Motor neuron (in vitro differentiated cells): ENCODE results near the gene PTCHD1. TPM values are rescaled to one million over a fixed set of nuclear protein-coding genes. Genes with fewer than 3 reads are reported as not detected.

Experiments used
- ATAC-seq, 8 experiments: fragments of 200-7000 bp; cut with Tn5 transposase; replicated peaks in 6 of 8; 2 replicates each; pipeline ENCODE4 v1.8.0; 2021; ENCODE audit warnings: mild to moderate bottlenecking in 8 of 8, moderate library complexity in 8 of 8
- H3K27ac ChIP-seq, 2 donors: fragments of 250-450 bp; sonication (Bioruptor Pico); 2 replicates each; pipeline ENCODE4 v1.9.0; 2021; ENCODE audit warnings: antibody characterized with exemption in 2 of 2, mild to moderate bottlenecking in 2 of 2, moderate library complexity in 1 of 2
- H3K4me1 ChIP-seq, 2 donors: fragments of 250-450 bp; sonication (Bioruptor Pico); replicated peaks in 1 of 2; 2 replicates each; pipeline ENCODE4 v1.6.1; 2021; ENCODE audit warnings: antibody characterized with exemption in 2 of 2, mild to moderate bottlenecking in 2 of 2, moderate library complexity in 1 of 2
- H3K4me3 ChIP-seq, 5 donors: fragments of 250-450 bp; sonication (Bioruptor Pico); 2 replicates each; pipeline ENCODE4 v1.9.0; 2021; ENCODE audit warnings: antibody characterized with exemption in 5 of 5, mild to moderate bottlenecking in 5 of 5, moderate library complexity in 4 of 5
- WGBS, 10 experiments: fragments of 450-650 bp; shearing (Covaris generic); methylation state at CpG; one replicate each; pipeline ENCODE4 v1.0.0; 2022; 5-methylcytosine and 5-hydroxymethylcytosine counted together
- in situ Hi-C, 9 experiments: fragments of 400-800 bp; cut with MboI; loops; one replicate each; pipeline ENCODE4 v1.15.0; 2021; ENCODE audit warnings: low sequenced_read_pairs in 9 of 9, low pct_unique_long_range_greater_than_20kb in 2 of 9; ENCODE audit not compliant: unreplicated experiment in 9 of 9
- total RNA-seq, 8 experiments: library from RNA; unstranded; fragments of 300-600 nt; gene quantifications; 2 replicates each; pipeline versions ENCODE4 v1.2.3 to v1.2.4, GENCODE V29; 2022

The PTCHD1 gene
- total RNA-seq, 8 experiments from 2014 or later = 0.04 to 6.5 (median 0.66) TPM

DNA sequence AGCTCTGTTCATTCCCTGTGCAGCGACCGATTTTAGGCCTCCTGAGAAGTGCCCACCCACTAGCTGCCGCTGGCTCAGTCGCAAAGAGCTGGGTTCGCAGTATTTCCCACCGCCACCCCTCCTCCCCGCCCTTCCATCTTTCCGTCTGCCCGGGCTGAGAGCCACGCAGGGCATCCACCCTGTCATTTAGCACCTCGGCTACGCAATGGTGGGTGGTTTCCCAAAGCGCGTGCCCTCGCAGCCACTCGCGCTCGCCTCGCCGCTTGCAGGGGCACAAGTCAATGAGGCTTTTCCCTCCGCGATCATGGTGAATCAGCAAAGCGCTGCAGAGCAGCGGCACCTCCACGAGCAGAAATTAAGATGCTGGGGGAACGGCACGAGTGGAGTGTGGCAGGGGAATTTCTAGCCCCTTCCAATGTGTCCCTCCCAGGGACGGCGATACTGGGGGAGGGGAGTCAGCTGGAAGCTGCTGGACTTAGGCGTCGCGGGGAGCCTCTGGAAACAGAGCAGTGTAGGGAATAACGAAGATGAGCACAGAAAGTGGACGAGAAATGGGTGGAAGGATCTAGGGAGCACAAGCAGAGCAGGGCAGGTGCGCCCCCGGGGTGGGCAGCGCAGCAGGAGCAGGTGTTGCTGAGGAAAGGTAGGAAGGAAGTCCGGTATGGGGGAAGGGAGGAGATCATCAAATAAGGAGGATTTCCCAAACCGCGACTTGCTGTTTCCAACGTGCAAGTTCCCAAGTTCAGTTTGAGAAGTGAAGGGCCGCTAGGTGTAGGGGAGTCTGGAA lies 2.4 kb upstream of the PTCHD1 start:
- Histone ChIP-seq H3K4me3 (peak overlapping the region; percentile 43 to 76 (median 54)), H3K27ac (no peak overlapping the region), H3K4me1 (no peaks in the 10 kb centered on the region)
- ATAC-seq = peak in 2 of 8 experiments; percentile 1 to 3
- in situ Hi-C loops = no loop called here
- WGBS, 10 experiments = 4 to 8% methylated on average over 2 to 11 of the region's 42 CpGs; no CpG with 5 or more reads in 8 of the 10 experiments

DNA sequence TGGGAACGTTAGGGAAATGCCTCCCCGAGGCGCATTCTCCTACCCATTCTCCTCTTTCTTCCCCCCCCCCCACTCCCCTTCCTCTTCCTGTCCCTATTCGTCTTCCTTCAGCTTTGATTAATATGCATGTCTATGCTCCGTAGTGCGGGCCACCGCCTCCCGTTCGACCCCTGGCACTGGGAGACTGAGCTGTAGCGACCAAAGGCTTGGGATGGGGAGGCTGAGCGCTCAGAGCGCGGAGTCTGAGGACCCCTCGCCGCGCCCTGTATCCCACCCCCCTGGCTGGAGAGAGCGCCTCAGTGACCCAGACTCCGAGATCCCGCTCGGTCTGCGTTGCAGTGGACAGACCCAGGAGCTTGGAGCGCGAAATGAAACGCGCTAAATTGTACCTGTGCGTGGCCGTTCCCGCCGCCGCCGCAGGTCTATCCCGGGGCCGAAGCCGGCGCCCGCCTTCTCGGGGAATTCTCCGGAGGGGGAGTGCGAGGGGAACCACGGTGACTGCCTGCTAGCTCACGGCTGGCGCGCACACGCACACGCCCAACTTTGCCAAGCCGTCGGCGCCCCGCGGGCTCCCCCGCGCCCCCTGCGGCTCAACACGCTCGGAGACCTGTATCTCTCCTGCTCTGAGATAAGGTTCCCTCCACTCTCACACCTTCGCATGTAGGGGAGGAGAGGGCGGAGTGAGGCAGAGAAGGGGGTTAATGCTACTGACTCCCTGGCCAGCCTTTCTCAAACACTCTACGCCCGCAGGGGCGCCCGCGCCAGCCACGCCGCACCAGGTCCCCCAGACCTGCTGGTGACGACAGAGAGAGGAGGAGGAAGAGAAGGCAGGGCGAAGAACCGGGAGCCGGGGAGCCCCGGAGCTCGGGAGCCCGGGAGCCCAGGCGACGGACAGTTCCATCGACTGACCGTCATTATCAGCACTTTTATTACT lies 1.5 kb upstream of the PTCHD1 start:
- Histone ChIP-seq H3K4me1 (no peaks in the 10 kb centered on the region), H3K4me3 (peak overlapping the region; percentile 43 to 76 (median 54)), H3K27ac (no peak overlapping the region)
- peak in 6 of 8 experiments; percentile 18 to 39 (median 28) for ATAC-seq
- WGBS, 10 experiments = 2 to 10% methylated on average over 10 to 16 of the region's 75 CpGs; no CpG with 5 or more reads in 8 of the 10 experiments
- in situ Hi-C loops = no loop called here

DNA sequence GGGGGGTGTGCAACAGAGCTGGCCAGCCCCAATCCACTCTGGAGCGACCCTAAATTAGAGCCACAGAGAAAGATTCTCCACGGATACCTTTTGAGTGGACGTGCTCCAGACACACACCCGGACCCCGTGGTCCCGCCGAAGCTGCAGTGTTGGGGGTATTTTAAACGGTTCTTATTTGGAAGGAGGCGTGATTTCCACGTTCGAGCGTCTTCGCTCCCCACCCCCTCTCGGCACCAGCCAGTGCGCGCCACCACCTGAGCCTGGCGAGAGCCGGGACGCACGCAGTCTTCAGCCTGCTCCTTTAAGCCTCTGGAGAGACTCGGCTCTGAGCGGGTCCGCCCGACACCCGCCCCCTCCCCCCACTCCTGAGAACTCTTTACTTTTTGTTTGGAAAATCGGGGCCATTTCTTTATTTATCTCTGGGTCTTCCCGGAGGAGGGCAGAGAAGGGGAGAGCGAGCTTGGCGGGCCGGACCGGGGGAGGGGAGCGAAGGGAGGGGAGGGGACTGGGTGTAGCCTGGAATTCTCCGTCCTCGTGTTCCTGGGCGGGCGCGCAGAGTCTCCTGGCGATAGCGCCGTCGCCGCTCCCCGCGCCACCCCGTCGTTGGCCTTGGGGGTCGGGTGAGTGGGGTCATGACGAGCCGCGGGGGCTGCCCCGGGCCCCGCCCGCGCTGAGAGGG lies 668 bp upstream of the PTCHD1 start:
- Histone ChIP-seq H3K27ac (no peak overlapping the region), H3K4me1 (no peaks in the 10 kb centered on the region), H3K4me3 (peak overlapping the region; percentile 43 to 76 (median 54))
- 12% methylated on average over 6 of the region's 54 CpGs; no CpG with 5 or more reads in 9 of the 10 experiments for WGBS, 10 experiments
- in situ Hi-C loops = no loop called here
- ATAC-seq = peak; percentile 56 to 73 (median 66)

DNA sequence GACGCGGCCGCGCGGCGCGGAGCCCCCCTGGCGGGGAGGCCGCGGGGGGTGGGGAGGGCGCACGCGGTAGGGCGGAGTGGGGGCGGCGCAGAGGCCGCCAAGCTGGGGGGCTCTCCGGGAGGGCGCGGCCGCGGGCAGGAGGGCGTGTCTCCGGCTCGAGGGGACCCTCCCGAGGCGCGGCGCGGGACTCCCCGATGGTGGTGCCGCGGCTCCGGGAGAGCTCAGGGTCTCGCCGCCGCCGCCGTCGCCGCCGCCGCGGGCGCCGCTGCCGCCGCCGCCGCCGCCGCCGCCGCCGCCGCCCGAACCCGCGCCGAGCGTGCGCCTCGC lies 165 bp upstream of the PTCHD1 start:
- Histone ChIP-seq H3K27ac (no peak overlapping the region), H3K4me1 (no peaks in the 10 kb centered on the region), H3K4me3 (peak overlapping the region; percentile 43 to 76 (median 54))
- no CpG with 5 or more reads among the region's 63 CpGs for WGBS, 10 experiments
- in situ Hi-C loops = no loop called here
- peak in 6 of 8 experiments; percentile 13 to 66 (median 46) for ATAC-seq

DNA sequence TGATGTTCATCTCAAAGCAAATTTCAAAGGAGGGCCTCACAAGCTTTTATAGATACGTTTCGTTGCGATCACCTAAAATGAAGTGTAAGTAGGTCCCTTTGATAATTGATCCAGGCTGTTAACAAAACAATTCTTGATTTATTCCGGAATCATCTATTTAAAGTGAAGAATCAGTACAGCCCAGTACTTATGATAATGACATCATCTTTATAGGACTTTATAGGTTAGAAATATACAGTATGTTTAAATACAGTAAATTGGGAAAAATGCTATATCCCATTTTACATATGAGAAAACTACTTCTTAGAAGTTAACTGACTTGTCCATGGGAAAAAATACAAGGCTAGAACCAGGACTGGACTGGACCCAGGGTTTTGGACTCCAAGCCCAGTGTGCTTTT lies 3.7 kb downstream of the PTCHD1 start:
- H3K4me3 ChIP-seq = no peak overlapping the region
- ATAC-seq = no peak
- H3K4me1 ChIP-seq = no peaks in the 10 kb centered on the region
- in situ Hi-C loops = no loop called here
- no peak overlapping the region for H3K27ac ChIP-seq
- 0 to 92% (median 71%) methylated on average over 1 to 4 of the region's 4 CpGs; no CpG with 5 or more reads in 5 of the 10 experiments for WGBS, 10 experiments

DNA sequence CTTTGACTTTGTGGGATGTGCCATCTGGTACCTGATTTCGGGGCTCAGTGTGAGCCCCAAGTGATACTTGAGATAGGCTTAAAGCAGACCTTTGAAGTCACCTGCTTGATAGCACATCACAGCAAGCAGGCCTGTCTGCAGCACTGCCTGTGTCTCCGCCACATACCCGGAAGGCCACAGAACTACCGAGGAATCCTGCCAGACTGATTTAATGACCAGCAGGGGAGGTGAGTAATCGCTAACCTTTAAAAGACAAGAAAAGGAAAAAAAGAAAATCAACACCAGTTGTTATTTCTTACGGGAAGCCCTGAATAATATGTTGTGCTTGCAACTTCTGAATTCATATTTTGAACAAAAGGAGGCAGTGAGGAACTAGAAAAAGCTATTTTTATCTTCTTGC lies 6.8 kb downstream of the PTCHD1 start:
- H3K4me1 ChIP-seq = no peaks in the 10 kb centered on the region
- in situ Hi-C loops = no loop called here
- peak in 5 of 8 experiments; percentile 69 to 84 (median 79) for ATAC-seq
- H3K27ac ChIP-seq = no peak overlapping the region
- 18 to 80% (median 58%) methylated on average over 1 to 6 of the region's 6 CpGs; no CpG with 5 or more reads in 5 of the 10 experiments for WGBS, 10 experiments
- no peak overlapping the region for H3K4me3 ChIP-seq

DNA sequence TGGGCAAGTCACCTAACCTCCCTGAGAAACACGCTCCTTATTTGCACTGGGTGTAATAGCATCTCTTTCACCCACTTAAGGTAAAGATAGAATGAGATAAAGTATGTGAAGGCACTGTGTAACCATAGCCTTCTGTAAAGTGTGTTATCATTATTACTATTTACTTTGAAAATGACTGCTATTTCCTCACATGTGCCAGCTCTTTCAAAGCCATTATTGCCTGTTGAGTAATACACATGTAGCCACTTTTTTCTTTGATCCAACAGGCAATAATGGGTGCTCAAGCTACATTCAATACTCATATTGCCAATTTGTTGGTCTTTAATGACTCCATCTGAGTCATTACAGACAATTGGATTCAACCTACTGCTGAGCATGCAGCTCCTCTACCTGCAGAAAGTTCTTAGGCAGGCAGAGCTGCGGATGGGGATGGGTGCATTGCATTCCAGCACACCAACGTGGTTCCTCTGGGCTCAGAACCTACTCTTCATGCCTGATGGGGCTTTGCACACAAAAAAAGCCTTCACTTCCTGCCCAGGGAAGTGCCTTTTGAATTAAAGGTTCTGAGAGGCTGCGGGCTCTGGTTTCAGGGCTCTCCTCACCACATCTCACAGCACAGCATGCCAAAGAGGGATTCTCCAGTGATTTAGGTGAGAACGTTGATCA lies 9.7 kb downstream of the PTCHD1 start:
- Histone ChIP-seq H3K4me3 (no peak overlapping the region), H3K4me1 (no peaks in the 10 kb centered on the region), H3K27ac (no peak overlapping the region)
- in situ Hi-C loops = no loop called here
- no peak for ATAC-seq
- WGBS, 10 experiments = 13 to 50% (median 44%) methylated on average over 1 to 2 of the region's 5 CpGs; no CpG with 5 or more reads in 7 of the 10 experiments

DNA sequence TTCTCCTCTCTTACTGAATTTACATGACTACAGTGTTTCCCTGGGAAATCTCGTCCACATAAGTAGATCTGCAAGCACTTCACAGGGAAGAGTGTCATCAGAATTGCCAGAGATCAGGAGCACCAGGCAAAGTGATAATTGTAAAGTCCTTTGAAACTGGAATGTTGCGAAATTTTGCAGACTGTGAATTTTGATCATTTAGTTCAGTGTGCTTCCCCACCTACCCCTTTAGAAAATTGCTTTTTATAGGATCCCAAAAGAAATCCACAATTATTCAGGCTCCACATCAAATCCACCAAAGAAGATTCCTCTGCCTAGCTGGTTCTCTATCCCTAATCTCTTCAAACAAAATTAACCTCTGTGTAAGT lies 10.2 kb downstream of the PTCHD1 start:
- ATAC-seq = no peak
- H3K27ac ChIP-seq = no peak overlapping the region
- WGBS, 10 experiments = 0 to 100% (median 40%) methylated on average over 1 to 2 of the region's 2 CpGs; no CpG with 5 or more reads in 5 of the 10 experiments
- H3K4me3 ChIP-seq = no peak overlapping the region
- in situ Hi-C loops = no loop called here
- no peaks in the 10 kb centered on the region for H3K4me1 ChIP-seq

DNA sequence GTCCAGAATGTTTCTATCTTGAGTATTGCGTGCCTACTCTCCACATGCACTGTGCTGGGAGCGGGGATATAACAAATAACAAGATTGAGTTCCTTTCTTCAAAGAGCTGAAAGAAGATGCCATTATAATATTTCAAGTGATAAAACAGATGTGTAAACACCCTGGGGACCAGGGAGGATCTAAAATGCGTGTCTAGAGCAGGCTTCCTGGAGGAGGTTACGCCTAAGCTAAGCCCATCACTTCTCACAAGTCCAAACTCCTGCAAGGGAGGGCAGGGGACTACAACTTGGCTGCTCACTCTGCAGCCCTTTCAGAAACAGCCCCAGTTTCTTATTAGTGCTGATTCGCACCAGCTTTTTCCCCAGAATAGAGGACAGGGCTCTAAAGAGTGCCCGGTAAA lies 21.5 kb downstream of the PTCHD1 start:
- 10 to 100% (median 93%) methylated on average over 2 to 4 of the region's 6 CpGs; no CpG with 5 or more reads in 4 of the 10 experiments for WGBS, 10 experiments
- in situ Hi-C loops = no loop called here
- ATAC-seq = peak in 3 of 8 experiments; percentile 48 to 98 (median 63)
- Histone ChIP-seq H3K27ac (no peak overlapping the region), H3K4me1 (no peaks in the 10 kb centered on the region), H3K4me3 (no peak overlapping the region)

DNA sequence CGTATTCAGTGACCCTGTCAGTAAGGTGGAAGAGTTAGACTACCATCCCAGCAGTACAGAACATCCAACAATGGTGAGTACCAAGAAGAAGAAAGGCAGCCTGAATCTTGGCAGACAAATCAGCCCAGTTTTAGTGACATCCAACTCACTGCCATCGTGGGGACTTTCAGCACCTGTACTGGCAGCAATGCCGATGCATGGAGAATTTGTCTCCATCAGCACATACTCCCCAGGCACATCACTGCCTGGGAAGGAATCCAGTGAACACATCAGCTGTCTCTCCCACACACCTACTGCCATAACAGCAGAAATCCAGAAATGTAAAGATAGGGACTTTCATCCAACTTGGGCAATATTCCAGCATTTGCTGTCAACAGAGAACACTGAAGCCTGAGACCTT lies 29.8 kb downstream of the PTCHD1 start:
- no peaks in the 10 kb centered on the region for H3K4me1 ChIP-seq
- ATAC-seq = no peak
- no peak overlapping the region for H3K27ac ChIP-seq
- in situ Hi-C loops = no loop called here
- no peak overlapping the region for H3K4me3 ChIP-seq
- 73 to 100% methylated on average over 2 of the region's 3 CpGs; no CpG with 5 or more reads in 8 of the 10 experiments for WGBS, 10 experiments

DNA sequence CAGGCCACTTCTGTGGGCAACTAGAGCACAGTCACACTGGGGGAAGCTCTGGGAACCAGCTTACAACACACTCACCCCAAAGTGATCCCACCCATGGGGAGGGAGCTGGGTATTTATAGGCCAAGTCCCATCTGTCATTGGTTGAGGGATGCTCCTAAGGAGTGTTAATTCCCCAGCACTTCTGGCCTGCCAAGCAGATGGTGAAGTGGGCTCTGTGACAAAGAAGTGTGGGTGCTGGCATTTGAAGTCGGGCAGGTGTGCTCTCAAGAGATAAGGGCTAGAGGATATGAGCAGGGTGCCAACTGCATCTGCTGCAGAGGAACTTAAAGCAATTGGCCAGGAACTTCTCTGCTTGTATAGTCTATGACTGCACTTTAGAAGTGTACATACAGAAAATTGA lies 30.9 kb downstream of the PTCHD1 start:
- H3K27ac ChIP-seq = no peak overlapping the region
- WGBS, 10 experiments = 43% methylated on average over 1 of the region's 1 CpG; no CpG with 5 or more reads in 9 of the 10 experiments
- H3K4me1 ChIP-seq = no peaks in the 10 kb centered on the region
- in situ Hi-C loops = no loop called here
- no peak for ATAC-seq
- no peak overlapping the region for H3K4me3 ChIP-seq

DNA sequence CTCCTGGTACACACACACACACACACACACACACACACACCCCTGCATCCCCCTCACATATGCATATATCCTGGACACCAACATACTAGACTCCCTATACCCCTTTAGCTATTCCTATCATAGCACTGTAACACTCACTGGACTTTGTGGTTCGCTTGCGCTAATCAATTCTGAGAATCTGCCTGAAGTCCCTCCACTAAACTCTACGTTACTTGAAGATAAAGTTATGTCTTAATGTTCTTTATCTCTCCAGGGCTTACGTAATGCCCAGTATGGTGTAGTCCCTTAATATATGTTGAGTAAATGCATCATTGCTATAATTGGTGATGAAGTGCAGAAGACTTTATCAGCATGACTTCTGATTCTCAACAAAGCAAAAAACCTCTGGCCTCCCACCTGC lies 32.3 kb downstream of the PTCHD1 start:
- ATAC-seq = no peak
- H3K4me3 ChIP-seq = no peak overlapping the region
- in situ Hi-C loops = no loop called here
- 83 to 100% (median 100%) methylated on average over 1 to 4 of the region's 4 CpGs; no CpG with 5 or more reads in 4 of the 10 experiments for WGBS, 10 experiments
- no peak overlapping the region for H3K27ac ChIP-seq
- no peaks in the 10 kb centered on the region for H3K4me1 ChIP-seq
